SK-N-SH (cell line): ENCODE data around the gene PRPF4. TPM values are rescaled to one million over a fixed set of nuclear protein-coding genes. Genes with fewer than 3 reads are reported as not detected.
A peak's percentile ranks its signal among the peaks of the same experiment; 100 is the strongest.

Experiments used
- CTCF ChIA-PET: fragments of 300-600, 350-600 bp; formaldehyde crosslinking; extraction: SDS; loops from one replicate; lab custom pipeline; 2021; lab: Yijun Ruan, JAX
- POLR2A ChIA-PET: fragments of 350-600 bp; sonication (Branson Sonifier 250); formaldehyde crosslinking; extraction: SDS; loops from one replicate; lab custom pipeline; 2020; ENCODE audit warnings: antibody characterized with exemption, inconsistent platforms; lab: Yijun Ruan, JAX
- DNase-seq: peaks from one replicate; pipeline ENCODE4 v3.0.0; 2012
- H2AFZ ChIP-seq: fragments of 200-600 bp; sonication (generic); 2 replicates; pipeline ENCODE4 v1.8.1; 2016; ENCODE audit warnings: antibody characterized with exemption, mild to moderate bottlenecking, low read depth
- H3F3A ChIP-seq: fragments of 200-600 bp; sonication (generic); replicated peaks from 2 replicates; pipeline ENCODE3; 2016; ENCODE audit warnings: antibody characterized with exemption, mild to moderate bottlenecking; ENCODE audit not compliant: insufficient read depth
- H3K27ac ChIP-seq, 2 experiments: fragments of 200-500 bp in 1 of 2; fragments of 200-600 bp in 1 of 2; sonication (Bioruptor generic) in 1 of 2; sonication (generic), shearing (Covaris generic) in 1 of 2; 2 replicates each; pipeline versions ENCODE4 v1.5.1 to v1.6.1; 2014 to 2016; ENCODE audit warnings: low read depth in 2 of 2, inconsistent platforms in 1 of 2, low read length in 1 of 2, mild to moderate bottlenecking in 1 of 2, mixed read lengths in 1 of 2
- H3K27me3 ChIP-seq: fragments of 200-600 bp; sonication (generic), shearing (Covaris generic); 2 replicates; pipeline ENCODE4 v1.6.1; 2016; ENCODE audit warnings: mixed run types; ENCODE audit not compliant: insufficient read depth
- H3K36me3 ChIP-seq, 2 experiments: fragments of 200-500 bp in 1 of 2; fragments of 200-600 bp in 1 of 2; sonication (Bioruptor generic) in 1 of 2; sonication (generic) in 1 of 2; replicated peaks in 1 of 2; 2 replicates each; pipeline versions ENCODE3 to v1.5.1; 2014 to 2016; ENCODE audit warnings: low read length in 1 of 2, mild to moderate bottlenecking in 1 of 2; ENCODE audit not compliant: insufficient read depth in 2 of 2, control insufficient read depth in 1 of 2
- H3K4me1 ChIP-seq, 2 experiments: fragments of 200-500 bp in 1 of 2; fragments of 200-600 bp in 1 of 2; sonication (Bioruptor generic) in 1 of 2; sonication (generic), shearing (Covaris generic) in 1 of 2; 2 replicates each; pipeline versions ENCODE4 v1.5.1 to v1.6.1; 2014 to 2016; ENCODE audit warnings: low read depth in 1 of 2, low read length in 1 of 2, mixed run types in 1 of 2; ENCODE audit not compliant: insufficient read depth in 2 of 2, control insufficient read depth in 1 of 2
- H3K4me2 ChIP-seq: fragments of 200-600 bp; sonication (generic), shearing (Covaris generic); 2 replicates; pipeline ENCODE4 v1.6.1; 2017; ENCODE audit warnings: mixed run types
- H3K4me3 ChIP-seq, 2 experiments: fragments of 200-500 bp in 1 of 2; fragments of 200-600 bp in 1 of 2; sonication (Bioruptor generic) in 1 of 2; sonication (generic), shearing (Covaris generic) in 1 of 2; 2 replicates each; pipeline versions ENCODE4 v1.5.1 to v1.8.1; 2014 to 2016; ENCODE audit warnings: low read depth in 2 of 2, inconsistent platforms in 1 of 2, low read length in 1 of 2, mild to moderate bottlenecking in 1 of 2, mixed read lengths in 1 of 2, moderate library complexity in 1 of 2
- H3K79me2 ChIP-seq: fragments of 200-600 bp; sonication (generic); 2 replicates; pipeline ENCODE4 v1.8.1; 2017; ENCODE audit warnings: mild to moderate bottlenecking; ENCODE audit not compliant: insufficient read depth
- H3K9ac ChIP-seq: fragments of 200-600 bp; sonication (generic); 2 replicates; pipeline ENCODE4 v1.6.1; 2017; ENCODE audit warnings: mixed run types
- H3K9me2 ChIP-seq: fragments of 200-600 bp; sonication (generic); 2 replicates; pipeline ENCODE4 v1.6.1; 2017; ENCODE audit warnings: mixed run types
- H3K9me3 ChIP-seq: fragments of 200-600 bp; sonication (generic); 2 replicates; pipeline ENCODE4 v1.6.1; 2017; ENCODE audit warnings: mixed run types, mild to moderate bottlenecking, moderate library complexity
- H4K20me1 ChIP-seq: fragments of 200-600 bp; sonication (generic); 2 replicates; pipeline ENCODE4 v1.6.1; 2017; ENCODE audit warnings: mild to moderate bottlenecking, mixed run types; ENCODE audit not compliant: insufficient read depth
- CTCF ChIP-seq: fragments of 200-600 bp; sonication (generic); IDR thresholded peaks from 2 replicates; pipeline ENCODE4 v1.6.1; 2017; ENCODE audit warnings: antibody characterized with exemption, mild to moderate bottlenecking, moderate library complexity
- ELF1 ChIP-seq: IDR thresholded peaks from 2 replicates; pipeline ENCODE4 v1.4.0; 2012
- EZH2phosphoT487 ChIP-seq: fragments of 200-600 bp; sonication (generic); IDR thresholded peaks from 2 replicates; pipeline ENCODE4 v1.6.1; 2017; ENCODE audit warnings: low read depth, mixed run types, mild to moderate bottlenecking, antibody characterized with exemption, moderate library complexity, borderline replicate concordance
- FOXJ3 ChIP-seq: sonication (generic); formaldehyde crosslinking; IDR thresholded peaks from 2 replicates; pipeline ENCODE4 v1.5.1; 2020; ENCODE audit warnings: mild to moderate bottlenecking, missing genetic modification reagents
- FOXM1 ChIP-seq: IDR thresholded peaks from 2 replicates; pipeline ENCODE4 v1.4.0; 2012; ENCODE audit warnings: low read depth, mild to moderate bottlenecking
- GABPA ChIP-seq: IDR thresholded peaks from 2 replicates; pipeline ENCODE4 v1.4.0; 2012; ENCODE audit warnings: low read depth, mild to moderate bottlenecking
- GATA2 ChIP-seq: sonication (generic); formaldehyde crosslinking; IDR thresholded peaks from 2 replicates; pipeline ENCODE4 v1.5.0; 2020; ENCODE audit warnings: mild to moderate bottlenecking, missing genetic modification reagents
- IRF3 ChIP-seq: fragments of 150-350 bp; IDR thresholded peaks from 2 replicates; pipeline ENCODE4 v1.6.1; 2016; ENCODE audit warnings: mild to moderate bottlenecking, low read depth, low read length
- MEF2A ChIP-seq: IDR thresholded peaks from 2 replicates; pipeline ENCODE4 v1.4.0; 2012; ENCODE audit warnings: low read depth, borderline replicate concordance
- MXI1 ChIP-seq: IDR thresholded peaks from 2 replicates; pipeline ENCODE4 v1.6.1; 2012; ENCODE audit warnings: mild to moderate bottlenecking, low read depth, low read length, improper control_type of control experiment
- NFIC ChIP-seq: IDR thresholded peaks from 2 replicates; pipeline ENCODE4 v1.4.0; 2012; ENCODE audit warnings: borderline replicate concordance
- NRF1 ChIP-seq: IDR thresholded peaks from 2 replicates; pipeline ENCODE4 v1.6.1; 2012; ENCODE audit warnings: low read depth, mild to moderate bottlenecking, low read length
- PBX3 ChIP-seq: IDR thresholded peaks from 2 replicates; pipeline ENCODE4; 2012
- RAD21 ChIP-seq: IDR thresholded peaks from 2 replicates; pipeline ENCODE4 v1.6.1; 2012; ENCODE audit warnings: mild to moderate bottlenecking, low read length
- RCOR1 ChIP-seq: fragments of 150-350 bp; IDR thresholded peaks from 2 replicates; pipeline ENCODE4 v1.6.1; 2017; ENCODE audit warnings: antibody characterized with exemption, low read length
- REST ChIP-seq: IDR thresholded peaks from 2 replicates; pipeline ENCODE4 v1.6.1; 2012; ENCODE audit warnings: mild to moderate bottlenecking, low read depth, low read length, moderate library complexity
- RFX5 ChIP-seq: IDR thresholded peaks from 2 replicates; pipeline ENCODE4 v1.6.1; 2012; ENCODE audit warnings: mild to moderate bottlenecking, improper control_type of control experiment, low read length
- SIN3A ChIP-seq: IDR thresholded peaks from 2 replicates; pipeline ENCODE4 v1.6.1; 2012; ENCODE audit warnings: low read depth, mild to moderate bottlenecking, low read length, moderate library complexity, borderline replicate concordance
- SMC3 ChIP-seq: IDR thresholded peaks from 2 replicates; pipeline ENCODE4 v1.6.1; 2012; ENCODE audit warnings: low read depth, low read length, improper control_type of control experiment
- TAF1 ChIP-seq: IDR thresholded peaks from 2 replicates; pipeline ENCODE4 v1.6.1; 2012; ENCODE audit warnings: low read depth, mild to moderate bottlenecking, low read length, moderate library complexity, borderline replicate concordance
- TEAD4 ChIP-seq: IDR thresholded peaks from 2 replicates; pipeline ENCODE4 v1.4.0; 2012; ENCODE audit warnings: mild to moderate bottlenecking, borderline replicate concordance; ENCODE audit not compliant: insufficient read depth
- WGBS: methylation state at CpG from one replicate; pipeline ENCODE4 v1.1.6; 2017; ENCODE audit warnings: low lambda C conversion rate; 5-methylcytosine and 5-hydroxymethylcytosine counted together
- polyA plus RNA-seq, 3 experiments: library from polyadenylated mRNA; depleted of rRNA; stranded (reverse); fragments of >200 nt; gene quantifications; 2 replicates each; pipeline ENCODE4 v1.2.3, GENCODE V29; 2012

The PRPF4 gene
- polyA plus RNA-seq, 1 of the 3 experiments (the other 2 are of a cell fraction), result 23.2 TPM

- no peak overlapping the region for H3K9ac ChIP-seq
- TF ChIP-seq MEF2A (no peak), TEAD4 (no peak), SMC3 (peak; percentile 78), CTCF (peak; percentile 85), RFX5 (0 out of 2 replicates have a peak, but pooled peaks have one; percentile 42), NRF1 (no peak), ELF1 (no peak), RAD21 (peak; percentile 95), RCOR1 (no peak), MXI1 (no peak)
- no peak overlapping the region for H3K27ac ChIP-seq
- H2AFZ ChIP-seq, result no peak overlapping the region
- 3% methylated on average over 2 of the region's 2 CpGs for WGBS
- no peaks in the 10 kb centered on the region for H4K20me1 ChIP-seq
- CTCF ChIA-PET, result interaction anchor here (0.7 to 3.0 kb wide), 25 partner anchors 8 to 349 kb away, joined by 3 to 22 read pairs (median 5); partner anchors contain the start of genes ALAD, C9orf43, POLE3 and WDR31
- H3K4me1 ChIP-seq, result peaks cover 0 to 3% of the 10 kb centered on the region in 2 experiments; a peak in 1 of 4 replicates
- no peaks in the 10 kb centered on the region for H3K36me3 ChIP-seq
- H3F3A ChIP-seq, result peaks cover 3% of the 10 kb centered on the region
- no peaks in the 10 kb centered on the region for H3K79me2 ChIP-seq
- H3K9me3 ChIP-seq, result no peaks in the 10 kb centered on the region
- H3K9me2 ChIP-seq, result no peaks in the 10 kb centered on the region
- POLR2A ChIA-PET, result no interaction called here
- DNase-seq, result peak; percentile 69
- H3K27me3 ChIP-seq, result no peaks in the 10 kb centered on the region
- H3K4me3 ChIP-seq, result no peak overlapping the region; a peak in 1 of 4 replicates
- no peak overlapping the region for H3K4me2 ChIP-seq
Measured at GRCh38 chr9:113309204-113309813, 33.9 kb downstream of the PRPF4 start.

DNA sequence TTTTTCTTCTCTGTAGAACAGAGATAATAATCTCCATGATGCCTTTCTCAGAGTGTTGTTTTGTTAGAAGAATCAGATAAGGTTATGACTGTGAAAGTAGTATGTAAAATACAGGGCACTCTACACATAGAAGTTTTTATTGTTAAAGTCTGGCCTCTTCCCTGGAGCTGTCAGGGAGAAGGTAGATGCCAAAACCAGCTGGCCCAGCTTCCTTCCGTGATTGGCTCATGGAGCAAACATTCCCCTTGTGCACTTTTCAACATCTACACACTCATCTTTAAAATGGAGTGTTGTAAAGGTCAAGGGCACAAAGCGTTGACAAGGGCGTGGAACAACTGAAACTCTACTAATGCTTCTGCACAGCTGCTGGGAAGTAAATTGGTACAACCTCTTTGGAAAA lies 35.1 kb downstream of the PRPF4 start:
- Histone ChIP-seq H3K4me1 (peaks cover 0 to 3% of the 10 kb centered on the region in 2 experiments; a peak in 1 of 4 replicates), H3K9ac (no peak overlapping the region), H3K36me3 (no peaks in the 10 kb centered on the region), H3K4me3 (no peak overlapping the region), H3K4me2 (no peak overlapping the region), H3K27ac (no peak overlapping the region), H3F3A (peaks cover 3% of the 10 kb centered on the region), H3K27me3 (no peaks in the 10 kb centered on the region), H2AFZ (no peak overlapping the region), H4K20me1 (no peaks in the 10 kb centered on the region), H3K9me2 (no peaks in the 10 kb centered on the region), H3K9me3 (no peaks in the 10 kb centered on the region), H3K79me2 (no peaks in the 10 kb centered on the region)
- CTCF ChIA-PET, result interaction anchor here (0.6 to 3.0 kb wide), 13 partner anchors 8 to 1085 kb away, joined by 3 to 22 read pairs (median 4); partner anchors contain the start of genes ALAD, C9orf43, POLE3 and WDR31
- 78% methylated on average over 3 of the region's 3 CpGs for WGBS
- no peak for DNase-seq
- POLR2A ChIA-PET, result no interaction called here
- TF ChIP-seq SIN3A (no peak), TAF1 (no peak), PBX3 (no peak), FOXM1 (no peak), NFIC (no peak), EZH2phosphoT487 (no peak), IRF3 (no peak), GATA2 (CRISPR knock-in tag) (no peak), RFX5 (no peak), REST (no peak), FOXJ3 (no peak), GABPA (no peak)
